Measurements from ENCODE around the gene OR6B2. TPM values are rescaled to one million over a fixed set of nuclear protein-coding genes. Genes with fewer than 3 reads are reported as not detected.

The OR6B2 gene
- total RNA-seq, 1 donor from 2014 or later, result not detected

- intact Hi-C loops (cut with micrococcal nuclease), result no loop called here
Measured at GRCh38 chr2:240041363-240041762, 11.1 kb upstream of the OR6B2 start.

DNA sequence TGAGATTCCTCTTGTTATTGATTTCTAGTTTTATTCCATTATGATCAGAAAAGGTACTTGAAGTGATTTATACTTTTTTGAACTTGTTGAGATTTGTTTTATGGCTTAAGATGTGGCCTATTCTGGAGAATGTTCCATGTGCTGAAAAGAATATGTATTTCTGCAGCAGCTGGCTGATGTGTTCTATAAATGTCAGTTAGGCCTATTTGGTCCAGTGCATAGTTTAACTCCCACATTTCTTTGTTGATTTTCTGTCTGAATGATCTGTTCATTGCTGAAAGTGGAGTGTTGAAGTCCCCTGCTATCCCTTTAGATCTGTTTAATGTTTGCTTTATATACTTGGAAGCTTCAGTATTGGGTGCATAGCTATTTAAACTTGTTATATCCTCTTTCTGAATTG, 7.1 kb upstream of the OR6B2 start:
- intact Hi-C loops (cut with micrococcal nuclease), result no loop called here

- intact Hi-C loops (cut with micrococcal nuclease), result no loop called here
Measured at GRCh38 chr2:240033330-240033678, 3.1 kb upstream of the OR6B2 start.

- intact Hi-C loops (cut with micrococcal nuclease), result no loop called here
Measured at GRCh38 chr2:240032406-240033329, 2.4 kb upstream of the OR6B2 start.

DNA sequence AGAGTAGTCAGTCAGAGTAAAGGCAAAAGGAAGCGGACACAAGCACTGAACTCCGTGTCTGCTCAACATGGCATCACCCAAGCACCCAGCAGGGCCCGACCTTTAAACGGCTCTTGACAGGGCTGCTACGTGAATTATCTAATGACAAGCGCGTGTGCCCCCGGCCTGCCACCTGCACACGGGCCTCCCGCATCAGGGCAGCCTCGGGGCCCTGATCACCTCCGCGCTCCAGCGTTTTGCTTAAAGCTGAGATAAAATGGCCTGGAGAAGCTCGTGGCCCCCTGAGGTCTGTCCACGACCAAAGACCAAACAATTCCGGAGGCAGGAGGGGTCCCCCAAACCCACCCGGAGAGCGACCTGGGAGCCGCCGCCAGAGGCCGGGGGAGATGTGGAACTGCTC, 5.5 kb downstream of the OR6B2 start:
- intact Hi-C loops (cut with micrococcal nuclease), result loop anchor here (1.0 to 10.0 kb wide), 4 partner anchors 112 to 624 kb away; partner anchors contain the start of genes COPS9, DUSP28, GPC1 and HDAC4

GRCh38 chr2:240023792-240024191, 6.4 kb downstream of the OR6B2 start:
- intact Hi-C loops (cut with micrococcal nuclease), result loop anchor here (2.0 to 10.0 kb wide), 3 partner anchors 411 to 623 kb away; partner anchors contain the start of genes DUSP28, GPC1, HDAC4 and RNPEPL1

DNA sequence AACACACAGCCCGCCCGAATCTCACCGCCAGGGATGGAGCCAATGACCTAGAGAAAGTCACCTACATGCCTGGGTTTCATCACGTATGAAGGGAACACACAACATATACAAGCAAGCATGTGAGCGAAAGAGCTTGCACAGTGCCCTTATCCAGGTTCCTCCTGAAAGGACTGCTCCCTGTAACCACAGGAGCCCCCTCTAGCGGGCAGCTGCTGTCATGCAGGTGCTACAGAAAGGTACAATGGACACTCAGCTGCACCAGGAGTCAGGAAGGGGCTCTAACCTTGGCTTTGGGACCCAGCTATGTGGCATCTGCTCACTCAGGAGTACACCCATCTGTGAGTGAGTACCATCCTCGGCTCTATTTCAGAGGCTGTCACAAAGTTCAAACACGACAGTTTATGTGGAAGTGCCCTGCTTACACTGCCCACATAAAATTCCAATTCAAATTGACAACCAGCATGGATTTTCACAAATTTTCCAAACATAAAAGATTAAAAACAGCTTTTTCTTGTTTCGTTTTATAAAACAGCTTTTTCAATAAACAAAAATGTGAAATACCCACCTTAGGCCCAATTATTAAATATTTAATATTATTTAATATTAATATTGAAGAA, 8.6 kb downstream of the OR6B2 start:
- intact Hi-C loops (cut with micrococcal nuclease), result loop anchor here (10.0 kb wide), 2 partner anchors 413 to 543 kb away; partner anchors contain the start of genes DUSP28, GPC1 and RNPEPL1

- intact Hi-C loops (cut with micrococcal nuclease), result no loop called here
Measured at GRCh38 chr2:240018071-240018750, 12.0 kb downstream of the OR6B2 start.

GRCh38 chr2:240014327-240014726, 15.9 kb downstream of the OR6B2 start:
- intact Hi-C loops (cut with micrococcal nuclease), result no loop called here

GRCh38 chr2:240013343-240013742, 16.9 kb downstream of the OR6B2 start:
- intact Hi-C loops (cut with micrococcal nuclease), result no loop called here

DNA sequence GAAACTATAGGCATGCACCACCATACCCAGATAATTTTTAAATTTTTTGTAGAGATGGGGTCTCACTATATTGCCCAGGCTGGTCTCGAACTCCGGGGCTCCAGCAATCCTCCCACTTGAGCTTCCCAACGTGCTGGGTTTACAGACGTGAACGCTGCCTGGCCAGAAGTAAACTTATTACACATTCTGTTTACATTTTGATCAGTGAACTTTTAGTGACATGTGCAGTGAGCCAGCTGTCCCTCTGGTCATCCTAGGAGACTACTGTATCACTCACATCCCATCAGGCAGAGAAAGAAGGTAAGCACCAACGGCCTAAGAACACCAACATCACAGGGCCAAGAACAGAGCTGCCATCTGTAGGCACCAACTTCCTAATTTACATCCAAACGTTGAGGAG, 27.2 kb downstream of the OR6B2 start:
- intact Hi-C loops (cut with micrococcal nuclease), result no loop called here

DNA sequence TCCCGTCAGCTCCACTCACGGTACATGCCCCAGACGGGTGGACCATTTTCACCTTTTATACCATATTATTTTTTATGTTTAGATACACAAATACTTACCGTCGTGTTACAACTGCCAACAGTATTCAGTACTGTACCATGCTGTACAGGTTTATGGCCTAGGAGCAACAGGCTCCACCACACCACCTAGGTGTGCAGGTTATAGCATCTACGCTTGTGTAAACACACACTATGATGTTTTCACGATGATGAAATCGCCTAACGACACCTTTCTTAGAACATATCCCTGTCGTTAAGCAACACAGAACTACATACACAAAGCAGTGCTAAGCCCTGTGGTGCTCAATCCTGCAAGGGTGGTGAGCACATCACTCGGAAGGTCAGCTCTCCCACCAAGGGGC, 29.6 kb downstream of the OR6B2 start:
- intact Hi-C loops (cut with micrococcal nuclease), result no loop called here

DNA sequence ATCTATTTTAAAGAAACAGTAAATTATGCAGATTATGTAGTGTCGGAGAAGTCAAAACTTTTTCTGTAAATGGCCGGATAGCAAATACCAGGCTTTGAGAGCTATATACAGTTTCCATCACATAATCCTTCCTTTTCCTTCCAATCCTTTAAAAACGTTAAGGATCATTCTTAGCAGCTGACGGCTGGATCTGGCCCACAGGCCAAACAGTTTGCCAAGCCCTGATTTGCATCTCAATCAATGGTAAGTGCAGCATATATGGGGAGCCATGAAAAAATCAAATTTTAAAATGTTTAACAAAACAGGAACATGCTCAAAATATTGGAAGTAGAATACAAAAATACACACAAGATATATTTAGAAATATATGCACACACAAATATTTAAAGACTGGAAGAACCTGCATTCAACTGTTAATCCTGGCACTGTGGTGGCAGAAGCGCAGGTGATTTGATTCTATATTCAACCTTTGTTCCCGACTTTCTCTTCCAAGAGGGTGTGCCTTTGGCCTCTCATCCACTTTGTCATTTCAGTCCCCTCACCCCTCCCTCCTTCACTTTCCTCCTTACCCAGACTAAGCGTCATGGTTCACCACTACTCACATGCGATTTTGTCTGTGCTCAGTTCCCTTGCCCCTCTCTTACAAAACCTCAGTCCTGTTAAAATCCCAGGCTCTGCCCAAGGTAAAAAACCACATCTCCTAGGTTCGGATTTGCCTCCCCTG, 32.4 kb downstream of the OR6B2 start:
- intact Hi-C loops (cut with micrococcal nuclease), result no loop called here

- intact Hi-C loops (cut with micrococcal nuclease), result no loop called here
Measured at GRCh38 chr2:239994086-239994485, 36.1 kb downstream of the OR6B2 start.

DNA sequence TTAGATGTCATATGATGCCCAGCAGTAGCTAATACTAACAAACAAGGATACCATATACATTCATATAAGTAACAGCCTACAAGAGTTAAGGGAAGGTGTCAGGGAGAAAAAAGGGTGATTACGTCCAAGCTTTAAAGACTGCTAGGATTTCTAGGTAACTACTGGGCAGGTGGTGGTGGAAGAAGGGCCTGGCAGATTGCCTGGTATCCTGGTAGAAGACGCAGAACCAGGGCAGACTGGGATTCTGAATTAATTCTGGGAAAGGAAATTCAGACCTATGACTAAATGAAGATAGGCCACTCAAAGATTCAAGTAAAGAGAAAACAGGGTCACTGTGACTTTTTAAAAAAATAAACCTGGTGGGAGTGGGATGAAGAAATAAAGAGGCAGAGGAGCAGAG, 36.9 kb downstream of the OR6B2 start:
- intact Hi-C loops (cut with micrococcal nuclease), result no loop called here

DNA sequence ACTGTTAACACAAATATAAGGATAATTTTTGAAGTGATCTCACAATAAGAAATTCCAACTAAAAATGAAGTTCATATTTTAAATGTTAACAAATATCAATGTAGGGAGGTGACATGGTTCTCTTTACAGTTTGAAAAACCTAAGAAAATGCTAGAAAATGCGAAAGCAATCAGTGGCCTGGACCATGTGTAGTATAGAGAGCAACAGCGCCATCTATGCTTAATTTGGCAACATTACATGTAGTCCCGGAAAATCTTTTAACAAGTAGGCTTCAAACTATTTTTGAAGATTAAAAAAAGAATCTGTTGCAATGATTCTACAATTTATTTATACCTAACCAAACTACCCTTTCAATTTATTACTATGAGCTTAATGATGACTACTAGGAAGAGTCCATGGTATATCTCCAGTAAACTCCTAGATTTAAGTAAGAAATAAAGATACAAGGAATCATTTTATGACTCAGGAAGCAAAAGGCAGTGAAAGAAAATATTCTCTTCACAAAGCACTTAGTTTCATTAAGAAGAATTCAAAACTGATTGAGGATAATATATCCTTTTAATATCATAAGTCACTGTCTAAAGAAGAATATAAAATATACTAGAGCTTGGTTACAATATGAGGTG, 38.4 kb downstream of the OR6B2 start:
- intact Hi-C loops (cut with micrococcal nuclease), result loop anchor here (1.0 kb wide), 1 partner anchor 58 kb away; no protein-coding TSS in a partner anchor

- intact Hi-C loops (cut with micrococcal nuclease), result loop anchor here (1.0 kb wide), 1 partner anchor 57 kb away; no protein-coding TSS in a partner anchor
Measured at GRCh38 chr2:239990966-239991365, 39.3 kb downstream of the OR6B2 start.

DNA sequence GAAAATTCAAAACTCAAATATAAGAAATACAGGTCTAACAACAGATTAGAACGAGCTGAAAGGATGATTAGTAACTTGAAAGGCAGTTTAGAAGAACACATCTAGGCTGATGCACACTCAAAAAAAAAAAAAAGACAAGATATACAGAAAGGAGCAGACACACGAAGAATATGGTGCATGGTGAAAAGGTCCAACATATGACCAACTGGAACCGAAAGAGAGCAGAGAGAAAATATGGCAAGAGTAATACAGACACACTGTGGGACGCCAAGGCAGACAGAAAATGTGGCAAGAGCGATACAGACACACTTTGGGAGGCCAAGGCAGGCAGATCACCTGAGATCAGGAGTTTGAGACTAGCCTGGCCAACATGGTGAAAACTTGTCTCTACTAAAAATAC, 44.9 kb downstream of the OR6B2 start:
- intact Hi-C loops (cut with micrococcal nuclease), result no loop called here

DNA sequence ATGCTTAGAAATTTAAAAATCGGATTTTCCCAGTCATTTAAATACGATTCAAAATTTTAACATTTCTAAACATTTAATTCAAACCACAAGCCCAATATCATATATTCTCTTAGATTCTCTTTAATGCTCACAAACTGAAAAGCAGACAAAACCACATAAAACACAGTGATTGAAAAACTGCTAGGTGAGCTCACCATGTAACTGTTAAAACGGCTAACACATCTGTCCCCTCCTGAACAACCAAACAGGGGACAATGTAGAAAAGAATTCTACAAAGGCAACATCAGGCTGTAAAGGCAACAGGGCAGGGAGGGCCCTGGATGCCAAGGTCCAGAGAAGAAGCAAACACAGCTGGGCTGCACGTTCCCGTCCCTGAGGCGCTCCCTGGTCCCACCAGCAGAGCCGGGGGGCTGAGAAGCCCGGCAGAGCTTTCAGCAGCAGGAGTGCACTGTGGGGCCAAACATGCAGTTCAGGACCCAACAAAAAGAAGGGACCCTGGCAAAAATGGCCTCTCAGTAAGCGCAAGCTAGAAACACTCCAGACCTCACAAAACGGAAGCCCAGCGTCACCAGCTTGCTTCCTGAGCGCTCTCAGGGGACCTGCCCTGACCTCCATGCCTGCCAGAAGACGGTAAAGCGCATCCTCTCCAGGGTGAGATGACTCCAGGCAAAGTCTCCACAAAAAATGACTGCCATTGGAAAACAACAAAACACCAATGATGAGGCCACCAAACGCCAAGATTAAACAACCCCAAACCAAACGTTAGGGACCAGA, 45.6 kb downstream of the OR6B2 start:
- intact Hi-C loops (cut with micrococcal nuclease), result no loop called here

Measured in T-helper 2 cell treated with Interferon-gamma antibody and Interleukin-4, amounts not matched to agents 100 ng/mL and 5 ng/mL, for 36 hours (primary cell).